Mesothelial cell of epicardium (in vitro differentiated cells): ENCODE measurements around the gene CSF2. TPM values are rescaled to one million over a fixed set of nuclear protein-coding genes. Genes with fewer than 3 reads are reported as not detected.

Experiments used
- DNase-seq, 2 experiments: peaks; one replicate each; pipeline ENCODE4 v3.0.0; 2021; ENCODE audit warnings: low spot score in 2 of 2; ENCODE audit not compliant: unreplicated experiment in 2 of 2
- H3K27ac Mint-ChIP-seq: 2 replicates; pipeline ENCODE4 v1.8.0; 2021; ENCODE audit warnings: mixed read lengths
- H3K27me3 Mint-ChIP-seq: 2 replicates; pipeline ENCODE4 v1.8.0; 2021; ENCODE audit warnings: low read depth, mixed read lengths
- H3K36me3 Mint-ChIP-seq: 2 replicates; pipeline ENCODE4 v1.8.0; 2021; ENCODE audit warnings: mixed read lengths
- H3K4me1 Mint-ChIP-seq: 2 replicates; pipeline ENCODE4 v1.8.0; 2021; ENCODE audit warnings: mixed read lengths
- H3K4me3 Mint-ChIP-seq: 2 replicates; pipeline ENCODE4 v1.8.0; 2021; ENCODE audit warnings: mild to moderate bottlenecking, moderate library complexity, mixed read lengths
- H3K9me3 Mint-ChIP-seq: 2 replicates; pipeline ENCODE4 v1.8.0; 2021; ENCODE audit warnings: mixed read lengths
- total RNA-seq: library from RNA; stranded (reverse); gene quantifications from 3 replicates; pipeline ENCODE4 v1.2.1, GENCODE V29; 2021
- TF ChIP-seq, protein P1 (sequence below): fragments of 200-600 bp; sonication (generic); IDR thresholded peaks from one replicate; pipeline ENCODE4 v1.5.0; 2021; ENCODE audit warnings: antibody characterized with exemption; ENCODE audit not compliant: unreplicated experiment

CSF2 gene
- total RNA-seq, 1 donor from 2014 or later = not detected

DNA sequence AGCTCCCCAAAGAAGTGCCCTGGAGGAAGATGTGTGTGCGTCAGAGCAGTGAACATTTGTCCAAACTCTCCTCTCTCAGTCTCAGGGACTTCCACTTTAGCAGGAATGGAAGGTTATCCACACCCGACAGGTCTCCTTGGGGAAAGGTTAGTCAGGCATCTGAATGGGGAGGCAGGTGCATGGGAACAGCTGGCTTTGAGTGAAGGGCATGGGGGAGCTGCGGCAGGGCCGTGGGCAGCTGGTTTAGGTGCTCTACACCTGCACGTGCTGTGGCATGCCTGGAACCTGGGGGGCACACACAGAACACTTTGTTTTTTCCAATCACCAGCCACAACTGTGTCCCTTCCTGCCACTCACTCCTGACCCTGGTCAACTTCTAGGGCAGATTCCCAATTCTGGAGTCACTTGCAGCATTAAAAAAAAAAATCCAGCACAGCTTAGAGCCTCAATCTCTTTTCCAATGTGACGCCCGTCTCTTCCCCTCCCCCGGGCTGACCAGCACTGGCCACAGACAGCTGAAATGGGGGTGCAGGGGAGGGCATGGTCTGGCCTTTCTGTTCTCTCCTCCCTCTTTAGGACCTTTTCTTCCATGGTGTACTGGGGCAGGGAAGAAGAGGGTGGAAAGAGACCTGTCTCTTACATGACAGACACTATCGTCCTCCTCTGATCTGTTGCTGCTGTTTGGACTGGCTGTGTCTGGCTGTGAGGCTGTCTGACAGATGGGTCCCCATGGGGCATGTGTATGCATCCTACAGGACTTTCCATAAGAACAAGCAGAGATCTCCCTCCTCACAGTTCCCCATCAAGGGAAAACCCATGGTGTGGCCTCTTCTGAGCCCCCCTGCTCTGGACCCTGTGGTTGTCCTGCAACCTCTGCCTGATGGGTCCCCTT is 22.7 kb upstream of the CSF2 start:
- H3K27ac Mint-ChIP-seq = no peak overlapping the region
- DNase-seq = no peak

DNA sequence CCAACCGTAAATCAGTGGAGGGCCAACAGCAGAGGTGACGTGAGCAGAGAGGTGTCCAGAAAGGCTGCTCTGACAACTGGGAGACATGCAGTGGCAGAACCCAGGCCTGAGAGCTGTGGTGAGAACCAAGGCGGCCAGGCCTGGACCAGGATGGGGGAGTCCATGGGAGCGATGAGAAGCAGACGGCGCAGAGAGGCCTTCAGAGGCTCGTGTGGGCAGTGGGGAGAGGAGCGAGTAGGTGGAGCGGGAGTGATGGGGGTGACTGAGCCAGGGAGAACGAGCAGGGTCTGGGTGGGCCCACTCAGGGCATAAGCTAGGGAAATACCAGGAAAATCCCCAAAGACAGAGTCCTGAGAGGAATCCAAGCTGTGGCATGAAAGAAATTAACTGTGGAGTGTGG is 21.1 kb upstream of the CSF2 start:
- Mint-ChIP-seq H3K4me3 (no peak overlapping the region), H3K36me3 (no peaks in the 10 kb centered on the region), H3K27ac (no peak overlapping the region), H3K4me1 (no peaks in the 10 kb centered on the region), H3K9me3 (no peaks in the 10 kb centered on the region), H3K27me3 (peaks cover 18% of the 10 kb centered on the region)
- no peak for DNase-seq
- TF ChIP-seq, protein P1, sequence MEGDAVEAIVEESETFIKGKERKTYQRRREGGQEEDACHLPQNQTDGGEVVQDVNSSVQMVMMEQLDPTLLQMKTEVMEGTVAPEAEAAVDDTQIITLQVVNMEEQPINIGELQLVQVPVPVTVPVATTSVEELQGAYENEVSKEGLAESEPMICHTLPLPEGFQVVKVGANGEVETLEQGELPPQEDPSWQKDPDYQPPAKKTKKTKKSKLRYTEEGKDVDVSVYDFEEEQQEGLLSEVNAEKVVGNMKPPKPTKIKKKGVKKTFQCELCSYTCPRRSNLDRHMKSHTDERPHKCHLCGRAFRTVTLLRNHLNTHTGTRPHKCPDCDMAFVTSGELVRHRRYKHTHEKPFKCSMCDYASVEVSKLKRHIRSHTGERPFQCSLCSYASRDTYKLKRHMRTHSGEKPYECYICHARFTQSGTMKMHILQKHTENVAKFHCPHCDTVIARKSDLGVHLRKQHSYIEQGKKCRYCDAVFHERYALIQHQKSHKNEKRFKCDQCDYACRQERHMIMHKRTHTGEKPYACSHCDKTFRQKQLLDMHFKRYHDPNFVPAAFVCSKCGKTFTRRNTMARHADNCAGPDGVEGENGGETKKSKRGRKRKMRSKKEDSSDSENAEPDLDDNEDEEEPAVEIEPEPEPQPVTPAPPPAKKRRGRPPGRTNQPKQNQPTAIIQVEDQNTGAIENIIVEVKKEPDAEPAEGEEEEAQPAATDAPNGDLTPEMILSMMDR = no peak

More for the DNA sequence above, 22.7 kb upstream of the CSF2 start:
- TF ChIP-seq, protein P1 = no peak
- no peaks in the 10 kb centered on the region for H3K4me1 Mint-ChIP-seq
- H3K36me3 Mint-ChIP-seq = no peaks in the 10 kb centered on the region
- H3K9me3 Mint-ChIP-seq = no peaks in the 10 kb centered on the region
- peaks cover 18% of the 10 kb centered on the region for H3K27me3 Mint-ChIP-seq
- H3K4me3 Mint-ChIP-seq = no peak overlapping the region

DNA sequence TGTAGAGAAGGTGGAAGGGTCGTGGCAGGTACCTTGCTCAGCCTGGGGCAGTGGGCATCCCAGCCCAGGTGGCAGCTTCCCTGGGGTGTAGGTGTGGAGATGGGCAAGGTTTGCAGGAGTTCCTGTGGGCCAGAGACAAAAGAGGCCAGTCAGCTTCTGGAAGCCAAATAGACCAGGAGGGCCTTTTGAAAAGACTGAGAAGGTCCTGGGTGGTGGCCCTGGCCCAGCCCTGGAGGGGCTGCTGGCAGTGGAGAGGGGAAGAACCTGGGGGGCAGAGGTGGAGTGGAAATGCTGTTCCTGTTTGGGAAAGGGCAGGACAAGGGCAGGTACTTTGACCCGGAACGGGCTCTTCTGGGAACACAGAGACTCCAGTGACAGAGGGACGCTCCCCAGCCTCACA is 20.1 kb upstream of the CSF2 start:
- TF ChIP-seq, protein P1 = no peak
- Mint-ChIP-seq H3K27ac (no peak overlapping the region), H3K4me3 (no peak overlapping the region), H3K27me3 (peaks cover 18% of the 10 kb centered on the region), H3K9me3 (no peaks in the 10 kb centered on the region), H3K36me3 (no peaks in the 10 kb centered on the region), H3K4me1 (no peaks in the 10 kb centered on the region)
- DNase-seq = no peak

DNA sequence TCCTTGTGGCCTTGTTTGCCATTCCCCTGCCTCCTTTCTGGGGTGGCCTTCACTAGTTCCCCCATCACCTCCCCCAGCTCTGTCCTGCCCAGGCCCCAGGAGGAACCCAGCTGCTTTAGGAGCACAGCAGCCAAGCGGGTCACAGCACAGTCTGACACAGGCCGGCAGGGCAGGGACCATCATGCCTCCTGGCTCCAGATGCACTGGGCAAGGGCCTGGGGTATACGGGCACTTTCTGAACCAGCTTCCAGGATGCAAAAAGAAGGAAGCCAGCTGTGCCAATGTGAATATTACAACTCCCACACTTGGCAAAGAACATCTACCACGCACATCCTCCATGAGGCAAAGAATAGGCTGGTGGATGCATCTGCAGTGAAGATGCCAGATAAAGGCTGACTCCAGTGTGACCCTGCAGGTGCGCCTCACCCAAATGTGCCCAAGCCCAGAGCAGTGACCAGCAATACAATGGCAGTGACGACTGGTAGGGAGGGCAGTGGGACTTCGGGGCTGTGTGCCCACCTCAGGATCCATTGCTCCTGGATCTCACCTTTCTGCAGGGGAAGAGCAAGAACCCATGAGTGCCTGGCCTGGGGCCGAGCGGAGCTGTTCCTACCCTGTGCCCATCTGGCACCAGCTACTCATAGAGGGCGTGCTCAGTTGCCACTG is 19.4 kb upstream of the CSF2 start:
- H3K27me3 Mint-ChIP-seq = peaks cover 18% of the 10 kb centered on the region
- H3K4me1 Mint-ChIP-seq = no peaks in the 10 kb centered on the region
- no peak overlapping the region for H3K27ac Mint-ChIP-seq
- no peaks in the 10 kb centered on the region for H3K9me3 Mint-ChIP-seq
- TF ChIP-seq, protein P1 = no peak
- no peak overlapping the region for H3K4me3 Mint-ChIP-seq
- no peaks in the 10 kb centered on the region for H3K36me3 Mint-ChIP-seq
- DNase-seq = peak in 1 of 2 experiments; percentile 20

- Mint-ChIP-seq H3K27ac (no peak overlapping the region), H3K36me3 (no peaks in the 10 kb centered on the region), H3K27me3 (peaks cover 18% of the 10 kb centered on the region), H3K4me1 (no peaks in the 10 kb centered on the region), H3K9me3 (no peaks in the 10 kb centered on the region), H3K4me3 (no peak overlapping the region)
- DNase-seq = no peak
- TF ChIP-seq, protein P1 = no peak
These were observed 18.7 kb upstream of the CSF2 start for GRCh38 chr5:132054697-132055440.
